Measurements from ENCODE around the gene GPR21.

GPR21 gene

DNA sequence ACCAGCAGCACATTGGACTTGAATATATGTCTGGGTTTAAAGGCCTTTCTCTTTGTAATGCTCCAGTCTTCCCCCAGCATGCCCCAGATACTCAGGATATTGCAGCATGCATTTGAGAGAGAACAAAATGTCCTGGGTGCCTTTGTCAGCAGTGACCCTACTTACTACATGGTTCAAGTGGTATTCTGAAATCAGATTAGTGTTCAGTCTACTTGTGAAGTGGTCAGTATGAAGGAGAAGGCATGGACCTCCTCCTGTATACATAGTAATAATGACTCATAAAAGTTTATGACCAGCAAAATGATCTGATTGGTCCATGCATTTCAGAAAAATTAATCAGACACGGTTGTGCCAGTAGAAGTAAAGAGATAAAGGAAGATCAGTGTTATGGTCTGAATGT lies 25.4 kb downstream of the GPR21 start:
- TF ChIP-seq, protein P1, sequence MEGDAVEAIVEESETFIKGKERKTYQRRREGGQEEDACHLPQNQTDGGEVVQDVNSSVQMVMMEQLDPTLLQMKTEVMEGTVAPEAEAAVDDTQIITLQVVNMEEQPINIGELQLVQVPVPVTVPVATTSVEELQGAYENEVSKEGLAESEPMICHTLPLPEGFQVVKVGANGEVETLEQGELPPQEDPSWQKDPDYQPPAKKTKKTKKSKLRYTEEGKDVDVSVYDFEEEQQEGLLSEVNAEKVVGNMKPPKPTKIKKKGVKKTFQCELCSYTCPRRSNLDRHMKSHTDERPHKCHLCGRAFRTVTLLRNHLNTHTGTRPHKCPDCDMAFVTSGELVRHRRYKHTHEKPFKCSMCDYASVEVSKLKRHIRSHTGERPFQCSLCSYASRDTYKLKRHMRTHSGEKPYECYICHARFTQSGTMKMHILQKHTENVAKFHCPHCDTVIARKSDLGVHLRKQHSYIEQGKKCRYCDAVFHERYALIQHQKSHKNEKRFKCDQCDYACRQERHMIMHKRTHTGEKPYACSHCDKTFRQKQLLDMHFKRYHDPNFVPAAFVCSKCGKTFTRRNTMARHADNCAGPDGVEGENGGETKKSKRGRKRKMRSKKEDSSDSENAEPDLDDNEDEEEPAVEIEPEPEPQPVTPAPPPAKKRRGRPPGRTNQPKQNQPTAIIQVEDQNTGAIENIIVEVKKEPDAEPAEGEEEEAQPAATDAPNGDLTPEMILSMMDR (IDR thresholded peaks at IDR 0.05; ENCODE audit: low read depth, low read length, missing control alignments), result no peak
- H3K4me3 ChIP-seq (ENCODE audit: low read depth, low read length), result no peak overlapping the region
- in situ Hi-C loops (cut with HindIII; ENCODE audit: low sequenced_read_pairs), result no loop called here
- DNase-seq (ENCODE audit: low read depth), result no peak

GRCh38 chr9:123059472-123060220 lies 26.2 kb downstream of the GPR21 start:
- in situ Hi-C loops (cut with HindIII; ENCODE audit: low sequenced_read_pairs), result loop anchor here (5.0 kb wide), 1 partner anchor 32 kb away; no protein-coding TSS in a partner anchor
- H3K4me3 ChIP-seq (ENCODE audit: low read depth, low read length), result no peak overlapping the region
- no peak for DNase-seq (ENCODE audit: low read depth)
- TF ChIP-seq, protein P1 (IDR thresholded peaks at IDR 0.05; ENCODE audit: low read depth, low read length, missing control alignments), result no peak

GRCh38 chr9:123061216-123061615 lies 27.7 kb downstream of the GPR21 start:
- DNase-seq (ENCODE audit: low read depth), result no peak
- TF ChIP-seq, protein P1 (IDR thresholded peaks at IDR 0.05; ENCODE audit: low read depth, low read length, missing control alignments), result no peak
- in situ Hi-C loops (cut with HindIII; ENCODE audit: low sequenced_read_pairs), result loop anchor here (5.0 kb wide), 1 partner anchor 34 kb away; no protein-coding TSS in a partner anchor
- no peak overlapping the region for H3K4me3 ChIP-seq (ENCODE audit: low read depth, low read length)

DNA sequence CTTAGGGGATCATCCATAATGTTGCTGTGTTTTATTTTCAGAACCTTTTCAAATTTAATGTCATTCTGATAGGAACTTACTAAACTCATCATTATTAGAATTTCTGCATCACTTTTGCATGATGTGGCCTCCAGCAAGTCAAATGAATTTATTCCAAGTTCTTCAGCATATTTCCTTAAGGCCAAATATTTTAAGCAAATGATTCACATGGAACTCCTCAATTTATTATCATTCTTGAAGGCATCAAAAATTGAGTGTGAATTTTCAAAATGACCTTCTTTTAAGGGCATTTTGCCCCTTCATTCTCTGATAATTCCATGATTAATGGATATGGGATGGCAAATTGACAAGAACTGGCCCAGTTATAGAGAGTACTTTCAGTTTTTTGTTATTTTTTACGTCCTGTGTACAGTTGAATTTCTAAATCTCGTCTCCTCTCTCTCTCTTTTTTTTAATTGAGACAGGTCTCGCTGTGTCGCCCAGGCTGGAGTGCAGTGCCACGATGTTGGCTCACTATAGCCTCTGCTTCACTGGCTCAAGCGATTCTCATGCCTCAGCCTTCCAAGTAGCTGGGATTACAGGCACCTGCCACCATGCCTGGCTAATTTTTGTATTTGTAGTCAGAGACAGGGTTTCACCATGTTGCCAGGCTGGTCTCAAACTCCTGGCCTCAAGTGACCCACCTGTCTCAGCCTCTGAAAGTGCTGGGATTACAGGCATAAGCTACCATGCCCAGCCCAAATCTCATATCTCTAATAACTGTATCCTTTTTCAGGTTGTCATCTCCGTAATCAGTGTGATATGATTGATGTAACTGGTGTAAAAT lies 29.1 kb downstream of the GPR21 start:
- in situ Hi-C loops (cut with HindIII; ENCODE audit: low sequenced_read_pairs), result loop anchor here (5.0 kb wide), 1 partner anchor 35 kb away; no protein-coding TSS in a partner anchor
- TF ChIP-seq, protein P1 (IDR thresholded peaks at IDR 0.05; ENCODE audit: low read depth, low read length, missing control alignments), result no peak
- DNase-seq (ENCODE audit: low read depth), result no peak
- no peak overlapping the region for H3K4me3 ChIP-seq (ENCODE audit: low read depth, low read length)

DNA sequence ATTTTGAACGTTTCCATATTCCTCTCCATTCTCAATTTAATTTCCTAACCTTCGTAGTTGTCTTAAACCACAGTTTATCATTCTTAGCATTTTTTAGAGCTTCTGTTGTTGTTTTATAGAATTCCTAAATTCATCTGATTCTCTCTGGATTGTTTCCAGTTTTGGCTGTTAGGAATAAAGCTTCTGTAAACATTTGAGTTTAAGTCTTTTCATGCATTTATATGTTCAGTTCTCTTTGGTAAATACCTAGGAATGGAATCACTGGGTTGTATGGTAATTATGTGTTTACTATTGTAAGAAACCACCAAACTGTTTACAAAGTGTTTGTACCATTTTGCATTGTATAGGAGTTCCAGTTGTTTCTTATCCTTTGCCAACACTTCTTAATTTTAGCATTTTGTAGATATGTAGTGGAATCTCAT lies 29.7 kb downstream of the GPR21 start:
- in situ Hi-C loops (cut with HindIII; ENCODE audit: low sequenced_read_pairs), result loop anchor here (5.0 kb wide), 1 partner anchor 36 kb away; no protein-coding TSS in a partner anchor
- TF ChIP-seq, protein P1 (IDR thresholded peaks at IDR 0.05; ENCODE audit: low read depth, low read length, missing control alignments), result no peak
- DNase-seq (ENCODE audit: low read depth), result peak; percentile 53
- no peak overlapping the region for H3K4me3 ChIP-seq (ENCODE audit: low read depth, low read length)

- TF ChIP-seq, protein P1 (IDR thresholded peaks at IDR 0.05; ENCODE audit: low read depth, low read length, missing control alignments), result no peak
- in situ Hi-C loops (cut with HindIII; ENCODE audit: low sequenced_read_pairs), result loop anchor here (5.0 kb wide), 1 partner anchor 37 kb away; no protein-coding TSS in a partner anchor
- H3K4me3 ChIP-seq (ENCODE audit: low read depth, low read length), result no peak overlapping the region
- no peak for DNase-seq (ENCODE audit: low read depth)
These were observed 30.4 kb downstream of the GPR21 start for GRCh38 chr9:123063896-123064295.

Measured in astrocyte of the cerebellum (primary cell).